NCI-H2171 (cell line): ENCODE results near the gene ERFL.
"Not testable (repeated sequence)": the region's sequence is repeated elsewhere in the genome, so short reads cannot be mapped to it uniquely, and the experiment has no call there.

Source experiments
- DNase-seq: peaks from one replicate; lab custom pipeline; 2025; lab: John Stamatoyannopoulos, UW

The ERFL gene

GRCh38 chr19:41941410-41942202 lies 13.4 kb upstream of the ERFL start:
- DNase-seq, result no peak

- DNase-seq, result no peak
These were observed 12.6 kb upstream of the ERFL start for GRCh38 chr19:41940731-41941409.

- no peak for DNase-seq
These were observed 11.8 kb upstream of the ERFL start for GRCh38 chr19:41939861-41940730.

GRCh38 chr19:41939209-41939608 lies 11.0 kb upstream of the ERFL start:
- DNase-seq, result not testable (repeated sequence)

- no peak for DNase-seq
These were observed 9.5 kb upstream of the ERFL start for GRCh38 chr19:41937525-41938468.

GRCh38 chr19:41936961-41937360 lies 8.7 kb upstream of the ERFL start:
- no peak for DNase-seq

- no peak for DNase-seq
These were observed 8.2 kb upstream of the ERFL start for GRCh38 chr19:41936416-41936850.

GRCh38 chr19:41935760-41936415 lies 7.6 kb upstream of the ERFL start:
- no peak for DNase-seq

GRCh38 chr19:41934849-41935374 lies 6.7 kb upstream of the ERFL start:
- no peak for DNase-seq

- DNase-seq, result no peak
These were observed 5.6 kb upstream of the ERFL start for GRCh38 chr19:41933693-41934426.

GRCh38 chr19:41932720-41933332 lies 4.6 kb upstream of the ERFL start:
- DNase-seq, result peak; percentile 47

- DNase-seq, result peak; percentile 51
These were observed 4.0 kb upstream of the ERFL start for GRCh38 chr19:41932259-41932719.

- peak; percentile 18 for DNase-seq
These were observed 2.8 kb upstream of the ERFL start for GRCh38 chr19:41930926-41931592.

- DNase-seq, result no peak
These were observed 2.1 kb upstream of the ERFL start for GRCh38 chr19:41930322-41930722.

GRCh38 chr19:41929536-41930071 lies 1.4 kb upstream of the ERFL start:
- DNase-seq, result no peak

GRCh38 chr19:41928754-41929535 lies 696 bp upstream of the ERFL start:
- no peak for DNase-seq

- no peak for DNase-seq
These were observed 604 bp downstream of the ERFL start for GRCh38 chr19:41927497-41928192.
